ENCODE data around the gene MME.
"Not testable (repeated sequence)": the region's sequence is repeated elsewhere in the genome, so short reads cannot be mapped to it uniquely, and the experiment has no call there.

MME gene

GRCh38 chr3:155202626-155203025, 122.5 kb downstream of the MME start:
- H3K4me3 Mint-ChIP-seq, result no peak overlapping the region
- no peak for DNase-seq (ENCODE audit: low spot score)
- no peaks in the 10 kb centered on the region for H3K9me3 Mint-ChIP-seq
- H3K27ac Mint-ChIP-seq, result no peak overlapping the region
- H3K27me3 Mint-ChIP-seq (ENCODE audit: low read depth), result no peaks in the 10 kb centered on the region
- H3K36me3 Mint-ChIP-seq (ENCODE audit: low read depth), result no peaks in the 10 kb centered on the region
- H3K4me1 Mint-ChIP-seq (ENCODE audit: low read depth), result no peaks in the 10 kb centered on the region

GRCh38 chr3:155204851-155205250, 124.7 kb downstream of the MME start:
- Mint-ChIP-seq H3K4me1 (ENCODE audit: low read depth) (no peaks in the 10 kb centered on the region), H3K4me3 (no peak overlapping the region), H3K27ac (no peak overlapping the region), H3K9me3 (no peaks in the 10 kb centered on the region), H3K36me3 (ENCODE audit: low read depth) (no peaks in the 10 kb centered on the region), H3K27me3 (ENCODE audit: low read depth) (no peaks in the 10 kb centered on the region)
- no peak for DNase-seq (ENCODE audit: low spot score)

- H3K9me3 Mint-ChIP-seq, result no peaks in the 10 kb centered on the region
- H3K27me3 Mint-ChIP-seq (ENCODE audit: low read depth), result no peaks in the 10 kb centered on the region
- DNase-seq (ENCODE audit: low spot score), result no peak
- H3K27ac Mint-ChIP-seq, result no peak overlapping the region
- H3K4me3 Mint-ChIP-seq, result no peak overlapping the region
- no peaks in the 10 kb centered on the region for H3K36me3 Mint-ChIP-seq (ENCODE audit: low read depth)
- H3K4me1 Mint-ChIP-seq (ENCODE audit: low read depth), result no peaks in the 10 kb centered on the region
Observed at GRCh38 chr3:155208183-155208800, 128.2 kb downstream of the MME start.

GRCh38 chr3:155210736-155211135, 130.6 kb downstream of the MME start:
- Mint-ChIP-seq H3K9me3 (no peaks in the 10 kb centered on the region), H3K27me3 (ENCODE audit: low read depth) (no peaks in the 10 kb centered on the region)

GRCh38 chr3:155211266-155211665, 131.1 kb downstream of the MME start:
- Mint-ChIP-seq H3K36me3 (ENCODE audit: low read depth) (no peaks in the 10 kb centered on the region), H3K4me1 (ENCODE audit: low read depth) (no peaks in the 10 kb centered on the region), H3K27me3 (ENCODE audit: low read depth) (no peaks in the 10 kb centered on the region), H3K9me3 (no peaks in the 10 kb centered on the region), H3K27ac (no peak overlapping the region), H3K4me3 (no peak overlapping the region)
- no peak for DNase-seq (ENCODE audit: low spot score)

More at GRCh38 chr3:155210736-155211135, 130.6 kb downstream of the MME start:
- no peak overlapping the region for H3K4me3 Mint-ChIP-seq
- no peak for DNase-seq (ENCODE audit: low spot score)
- H3K27ac Mint-ChIP-seq, result no peak overlapping the region
- H3K4me1 Mint-ChIP-seq (ENCODE audit: low read depth), result no peaks in the 10 kb centered on the region
- H3K36me3 Mint-ChIP-seq (ENCODE audit: low read depth), result no peaks in the 10 kb centered on the region

GRCh38 chr3:155211940-155212339, 131.8 kb downstream of the MME start:
- no peaks in the 10 kb centered on the region for H3K36me3 Mint-ChIP-seq (ENCODE audit: low read depth)
- H3K9me3 Mint-ChIP-seq, result no peaks in the 10 kb centered on the region
- no peak overlapping the region for H3K27ac Mint-ChIP-seq
- H3K4me3 Mint-ChIP-seq, result no peak overlapping the region
- DNase-seq (ENCODE audit: low spot score), result no peak
- no peaks in the 10 kb centered on the region for H3K27me3 Mint-ChIP-seq (ENCODE audit: low read depth)
- no peaks in the 10 kb centered on the region for H3K4me1 Mint-ChIP-seq (ENCODE audit: low read depth)

GRCh38 chr3:155216007-155216406, 135.9 kb downstream of the MME start:
- not testable (repeated sequence) for H3K27me3 Mint-ChIP-seq (ENCODE audit: low read depth); H3K27ac Mint-ChIP-seq; H3K4me1 Mint-ChIP-seq (ENCODE audit: low read depth); H3K36me3 Mint-ChIP-seq (ENCODE audit: low read depth); H3K9me3 Mint-ChIP-seq; DNase-seq (ENCODE audit: low spot score); H3K4me3 Mint-ChIP-seq

- Mint-ChIP-seq H3K9me3 (peaks cover 4% of the 10 kb centered on the region), H3K27me3 (ENCODE audit: low read depth) (no peaks in the 10 kb centered on the region), H3K27ac (no peak overlapping the region), H3K4me3 (no peak overlapping the region), H3K4me1 (ENCODE audit: low read depth) (no peaks in the 10 kb centered on the region), H3K36me3 (ENCODE audit: low read depth) (no peaks in the 10 kb centered on the region)
- no peak for DNase-seq (ENCODE audit: low spot score)
Observed at GRCh38 chr3:155217591-155217990, 137.5 kb downstream of the MME start.

GRCh38 chr3:155218462-155218861, 138.3 kb downstream of the MME start:
- Mint-ChIP-seq H3K9me3 (peaks cover 4% of the 10 kb centered on the region), H3K4me3 (no peak overlapping the region), H3K4me1 (ENCODE audit: low read depth) (no peaks in the 10 kb centered on the region), H3K27me3 (ENCODE audit: low read depth) (no peaks in the 10 kb centered on the region), H3K36me3 (ENCODE audit: low read depth) (no peaks in the 10 kb centered on the region), H3K27ac (no peak overlapping the region)
- no peak for DNase-seq (ENCODE audit: low spot score)

- Mint-ChIP-seq H3K9me3 (peaks cover 4% of the 10 kb centered on the region), H3K4me3 (no peak overlapping the region), H3K27ac (no peak overlapping the region), H3K4me1 (ENCODE audit: low read depth) (no peaks in the 10 kb centered on the region), H3K27me3 (ENCODE audit: low read depth) (no peaks in the 10 kb centered on the region), H3K36me3 (ENCODE audit: low read depth) (no peaks in the 10 kb centered on the region)
- DNase-seq (ENCODE audit: low spot score), result no peak
Observed at GRCh38 chr3:155219106-155219505, 139.0 kb downstream of the MME start.

- DNase-seq (ENCODE audit: low spot score), result no peak
- Mint-ChIP-seq H3K27ac (no peak overlapping the region), H3K36me3 (ENCODE audit: low read depth) (no peaks in the 10 kb centered on the region), H3K4me3 (no peak overlapping the region), H3K9me3 (no peaks in the 10 kb centered on the region), H3K27me3 (ENCODE audit: low read depth) (no peaks in the 10 kb centered on the region), H3K4me1 (ENCODE audit: low read depth) (no peaks in the 10 kb centered on the region)
Observed at GRCh38 chr3:155225417-155225816, 145.3 kb downstream of the MME start.

GRCh38 chr3:155227141-155227540, 147.0 kb downstream of the MME start:
- Mint-ChIP-seq H3K4me3 (no peak overlapping the region), H3K4me1 (ENCODE audit: low read depth) (no peaks in the 10 kb centered on the region), H3K27ac (no peak overlapping the region), H3K9me3 (no peaks in the 10 kb centered on the region), H3K36me3 (ENCODE audit: low read depth) (no peaks in the 10 kb centered on the region), H3K27me3 (ENCODE audit: low read depth) (no peaks in the 10 kb centered on the region)
- no peak for DNase-seq (ENCODE audit: low spot score)

- no peak for DNase-seq (ENCODE audit: low spot score)
- no peak overlapping the region for H3K27ac Mint-ChIP-seq
- no peaks in the 10 kb centered on the region for H3K4me1 Mint-ChIP-seq (ENCODE audit: low read depth)
- H3K9me3 Mint-ChIP-seq, result no peaks in the 10 kb centered on the region
- no peaks in the 10 kb centered on the region for H3K36me3 Mint-ChIP-seq (ENCODE audit: low read depth)
- H3K4me3 Mint-ChIP-seq, result no peak overlapping the region
- no peaks in the 10 kb centered on the region for H3K27me3 Mint-ChIP-seq (ENCODE audit: low read depth)
Observed at GRCh38 chr3:155228676-155229075, 148.6 kb downstream of the MME start.

GRCh38 chr3:155229086-155229485, 149.0 kb downstream of the MME start:
- H3K9me3 Mint-ChIP-seq, result no peaks in the 10 kb centered on the region
- no peaks in the 10 kb centered on the region for H3K4me1 Mint-ChIP-seq (ENCODE audit: low read depth)
- H3K27ac Mint-ChIP-seq, result no peak overlapping the region
- H3K4me3 Mint-ChIP-seq, result no peak overlapping the region
- no peaks in the 10 kb centered on the region for H3K36me3 Mint-ChIP-seq (ENCODE audit: low read depth)
- DNase-seq (ENCODE audit: low spot score), result no peak
- no peaks in the 10 kb centered on the region for H3K27me3 Mint-ChIP-seq (ENCODE audit: low read depth)

GRCh38 chr3:155230382-155230781, 150.3 kb downstream of the MME start:
- Mint-ChIP-seq H3K4me3 (no peak overlapping the region), H3K27me3 (ENCODE audit: low read depth) (no peaks in the 10 kb centered on the region), H3K36me3 (ENCODE audit: low read depth) (no peaks in the 10 kb centered on the region), H3K4me1 (ENCODE audit: low read depth) (no peaks in the 10 kb centered on the region), H3K9me3 (no peaks in the 10 kb centered on the region), H3K27ac (no peak overlapping the region)
- no peak for DNase-seq (ENCODE audit: low spot score)
